Natural killer cell (primary cell): Measurements from ENCODE around the gene TCF19. TPM values are rescaled to one million over a fixed set of nuclear protein-coding genes. Genes with fewer than 3 reads are reported as not detected.

Experiments
- ATAC-seq, 3 donors: fragments of 150-1000 bp in 2 of 3; fragments of 200-7000 bp in 1 of 3; cut with Tn5 transposase; 1 replicate in 1 of 3; 2 replicates in 2 of 3; pipeline ENCODE4 v1.10.0; 2021; ENCODE audit warnings: mild to moderate bottlenecking in 2 of 3, moderate library complexity in 2 of 3
- DNase-seq, 2 donors: peaks; one replicate each; pipeline versions ENCODE4 v3.0.0 to v3.0.0-alpha.2; 2013 to 2021; ENCODE audit warnings: mixed read lengths in 1 of 2
- H3K27ac ChIP-seq: one replicate; pipeline ENCODE4 v1.5.1; 2013; ENCODE audit warnings: mild to moderate bottlenecking, low read length
- H3K27me3 ChIP-seq: one replicate; pipeline ENCODE4 v1.6.1; 2013; ENCODE audit warnings: low read length; ENCODE audit not compliant: control insufficient read depth, insufficient read depth
- H3K36me3 ChIP-seq: one replicate; pipeline ENCODE4 v1.6.1; 2013; ENCODE audit warnings: low read length; ENCODE audit not compliant: control insufficient read depth, insufficient read depth
- H3K4me1 ChIP-seq: one replicate; pipeline ENCODE4 v1.6.1; 2013; ENCODE audit warnings: low read length; ENCODE audit not compliant: control insufficient read depth, insufficient read depth
- H3K4me3 ChIP-seq: one replicate; pipeline ENCODE4 v1.5.1; 2013; ENCODE audit warnings: low read length
- H3K9me3 ChIP-seq: one replicate; pipeline ENCODE4 v1.6.1; 2013; ENCODE audit warnings: low read length; ENCODE audit not compliant: control insufficient read depth, insufficient read depth
- H3K27ac Mint-ChIP-seq, 2 donors: one replicate each; pipeline ENCODE4 v1.8.0; 2022; ENCODE audit warnings: mild to moderate bottlenecking in 2 of 2, mixed read lengths in 2 of 2, moderate library complexity in 1 of 2
- H3K27me3 Mint-ChIP-seq, 2 donors: one replicate each; pipeline ENCODE4 v1.8.0; 2022; ENCODE audit warnings: low read depth in 2 of 2, mixed read lengths in 2 of 2
- H3K36me3 Mint-ChIP-seq: one replicate; pipeline ENCODE4 v1.8.0; 2022; ENCODE audit warnings: mixed read lengths
- H3K4me1 Mint-ChIP-seq, 2 donors: one replicate each; pipeline ENCODE4 v1.8.0; 2022; ENCODE audit warnings: mixed read lengths in 2 of 2
- H3K4me3 Mint-ChIP-seq: one replicate; pipeline ENCODE4 v1.8.0; 2022; ENCODE audit warnings: mild to moderate bottlenecking, moderate library complexity, mixed read lengths
- H3K9me3 Mint-ChIP-seq, 2 donors: one replicate each; pipeline ENCODE4 v1.8.0; 2022; ENCODE audit warnings: mixed read lengths in 2 of 2
- WGBS: methylation state at CpG from one replicate; pipeline ENCODE4 v1.1.7; 2013; ENCODE audit warnings: missing lambda C conversion rate; ENCODE audit not compliant: insufficient coverage; 5-methylcytosine and 5-hydroxymethylcytosine counted together
- intact Hi-C: fragments of 100-400 bp; cut with micrococcal nuclease; formaldehyde crosslinking; loops from one replicate; pipeline ENCODE4 v1.14.2; 2022
- total RNA-seq, 4 donors: library from RNA; stranded (reverse); fragments of 120-200 nt in 1 of 4; gene quantifications; one replicate each; pipeline versions ENCODE4 v1.2.3 to v1.2.4, GENCODE V29; 2013 to 2022
- TF ChIP-seq, protein P1 (sequence below): fragments of 200-600 bp; IDR thresholded peaks from one replicate; pipeline ENCODE4 v1.8.0; 2022; ENCODE audit warnings: antibody characterized with exemption

TCF19 gene
- total RNA-seq, 3 donors from 2014 or later (not counting 1 experiment from before 2014, with no cell fraction given): 7.2 to 12.0 (median 9.2) TPM

DNA sequence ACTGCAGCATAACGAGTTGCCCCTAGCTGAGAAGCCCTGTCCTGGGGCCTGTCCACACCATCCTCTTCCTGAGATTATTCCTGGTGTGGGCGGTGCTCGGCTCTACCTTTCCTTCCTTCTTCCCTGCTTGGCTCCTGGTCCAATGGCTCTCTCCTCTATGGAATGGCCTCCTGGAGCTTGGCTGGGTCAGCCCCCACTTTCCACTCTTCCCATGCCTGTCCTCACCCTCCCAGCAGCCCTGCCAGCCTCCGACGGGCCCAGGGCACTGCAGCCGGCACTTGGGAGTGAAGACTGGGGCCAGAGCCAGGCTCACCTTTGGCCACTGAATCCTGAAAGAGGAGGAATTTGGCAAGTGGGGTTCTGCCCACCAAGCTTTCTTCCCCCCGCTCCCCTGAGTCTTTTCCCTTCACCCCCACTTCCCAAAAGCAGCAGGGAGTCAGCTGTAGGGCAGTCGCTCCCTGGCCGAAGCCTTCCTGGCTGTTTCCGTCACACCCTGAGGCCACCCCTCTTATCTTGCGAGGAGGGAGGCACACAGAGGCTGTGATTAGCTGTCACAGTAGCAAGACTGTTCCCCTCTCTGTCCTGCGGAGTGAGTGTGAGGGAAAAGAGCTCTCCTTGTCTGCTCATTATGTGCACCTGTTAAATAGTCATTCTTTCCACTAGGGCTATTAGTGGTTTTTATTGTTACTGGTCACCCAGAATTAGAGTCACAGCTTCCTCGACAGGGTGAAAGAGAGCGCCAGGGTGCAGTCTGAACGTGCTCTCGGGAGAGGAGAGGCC lies 31.8 kb upstream of the TCF19 start:
- H3K9me3 ChIP-seq: no peaks in the 10 kb centered on the region
- DNase-seq (no peak), ATAC-seq (no peak)
- H3K4me1 ChIP-seq: no peaks in the 10 kb centered on the region
- Mint-ChIP-seq H3K27me3 (peaks cover 6 to 18% of the 10 kb centered on the region in 2 donors), H3K27ac (no peak overlapping the region), H3K9me3 (no peaks in the 10 kb centered on the region), H3K4me1 (peaks cover 5% of the 10 kb centered on the region in 2 donors), H3K4me3 (no peak overlapping the region), H3K36me3 (no peaks in the 10 kb centered on the region)
- WGBS: 84% methylated on average over 16 of the region's 16 CpGs
- no peaks in the 10 kb centered on the region for H3K27me3 ChIP-seq
- no peak overlapping the region for H3K4me3 ChIP-seq
- intact Hi-C loops: no loop called here
- no peaks in the 10 kb centered on the region for H3K36me3 ChIP-seq
- TF ChIP-seq, protein P1, sequence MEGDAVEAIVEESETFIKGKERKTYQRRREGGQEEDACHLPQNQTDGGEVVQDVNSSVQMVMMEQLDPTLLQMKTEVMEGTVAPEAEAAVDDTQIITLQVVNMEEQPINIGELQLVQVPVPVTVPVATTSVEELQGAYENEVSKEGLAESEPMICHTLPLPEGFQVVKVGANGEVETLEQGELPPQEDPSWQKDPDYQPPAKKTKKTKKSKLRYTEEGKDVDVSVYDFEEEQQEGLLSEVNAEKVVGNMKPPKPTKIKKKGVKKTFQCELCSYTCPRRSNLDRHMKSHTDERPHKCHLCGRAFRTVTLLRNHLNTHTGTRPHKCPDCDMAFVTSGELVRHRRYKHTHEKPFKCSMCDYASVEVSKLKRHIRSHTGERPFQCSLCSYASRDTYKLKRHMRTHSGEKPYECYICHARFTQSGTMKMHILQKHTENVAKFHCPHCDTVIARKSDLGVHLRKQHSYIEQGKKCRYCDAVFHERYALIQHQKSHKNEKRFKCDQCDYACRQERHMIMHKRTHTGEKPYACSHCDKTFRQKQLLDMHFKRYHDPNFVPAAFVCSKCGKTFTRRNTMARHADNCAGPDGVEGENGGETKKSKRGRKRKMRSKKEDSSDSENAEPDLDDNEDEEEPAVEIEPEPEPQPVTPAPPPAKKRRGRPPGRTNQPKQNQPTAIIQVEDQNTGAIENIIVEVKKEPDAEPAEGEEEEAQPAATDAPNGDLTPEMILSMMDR: no peak
- no peak overlapping the region for H3K27ac ChIP-seq

DNA sequence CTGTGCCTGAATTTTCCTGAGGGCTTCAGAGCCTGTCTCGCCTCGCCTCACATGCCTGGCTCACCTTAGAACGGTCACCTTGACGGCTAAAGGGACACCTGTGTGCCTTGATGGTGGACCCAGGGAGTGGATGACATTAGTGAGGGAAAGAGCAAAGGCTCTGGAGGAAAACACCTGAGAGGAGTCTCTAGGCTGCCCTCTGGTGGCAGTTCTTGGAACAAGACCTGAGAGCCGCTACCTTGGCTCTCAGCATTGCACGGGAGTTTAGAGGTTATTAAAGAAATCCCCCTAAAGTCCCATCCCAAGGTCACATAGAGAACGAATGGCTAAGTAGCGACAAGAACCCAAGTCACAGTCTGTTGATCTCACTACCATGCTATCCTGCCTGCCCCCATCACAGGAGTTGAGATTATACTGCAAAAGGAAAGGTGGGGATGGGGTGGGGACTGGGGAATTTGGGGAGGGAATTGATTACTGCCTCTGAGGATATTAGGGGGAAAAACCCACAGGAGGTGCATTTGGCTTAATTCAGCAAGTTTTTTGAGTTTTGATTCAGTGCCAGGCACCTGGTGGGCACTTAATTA lies 30.2 kb upstream of the TCF19 start:
- no peak overlapping the region for H3K4me3 ChIP-seq
- no peaks in the 10 kb centered on the region for H3K36me3 ChIP-seq
- H3K27me3 ChIP-seq: no peaks in the 10 kb centered on the region
- H3K27ac ChIP-seq: no peak overlapping the region
- H3K4me1 ChIP-seq: no peaks in the 10 kb centered on the region
- DNase-seq (peak; percentile 63 to 85), ATAC-seq (peak; percentile 70 to 78 (median 77))
- no peak overlapping the region for H3K27ac Mint-ChIP-seq
- TF ChIP-seq, protein P1: peak; percentile 83
- H3K4me1 Mint-ChIP-seq: peaks cover 5% of the 10 kb centered on the region in 2 donors
- no peaks in the 10 kb centered on the region for H3K36me3 Mint-ChIP-seq
- peaks cover 6 to 16% of the 10 kb centered on the region in 2 donors for H3K27me3 Mint-ChIP-seq
- WGBS: 16% methylated on average over 6 of the region's 8 CpGs
- H3K9me3 Mint-ChIP-seq: no peaks in the 10 kb centered on the region
- no peak overlapping the region for H3K4me3 Mint-ChIP-seq
- intact Hi-C loops: no loop called here
- no peaks in the 10 kb centered on the region for H3K9me3 ChIP-seq

DNA sequence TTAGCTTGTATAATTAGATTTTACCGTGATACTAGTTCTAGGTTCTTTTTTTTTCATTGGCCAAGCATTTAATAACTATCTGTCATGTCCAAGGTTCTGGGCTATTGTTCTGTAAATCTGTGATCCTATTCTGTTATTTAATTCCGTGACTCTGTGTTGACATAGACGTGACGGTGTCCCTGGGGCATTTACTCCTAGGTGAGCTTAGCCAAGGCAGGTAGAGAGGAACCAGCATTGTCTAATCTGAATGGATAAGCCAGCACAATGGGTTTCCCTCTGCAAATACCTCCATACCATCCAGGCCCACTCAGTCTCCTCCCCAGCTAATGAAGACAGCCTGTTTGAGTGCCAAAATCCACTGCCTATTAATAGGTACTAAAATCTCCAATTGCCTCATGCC lies 29.3 kb upstream of the TCF19 start:
- intact Hi-C loops: no loop called here
- H3K36me3 ChIP-seq: no peaks in the 10 kb centered on the region
- H3K4me1 ChIP-seq: no peaks in the 10 kb centered on the region
- ATAC-seq (no peak), DNase-seq (no peak)
- H3K27ac Mint-ChIP-seq: no peak overlapping the region
- H3K27me3 Mint-ChIP-seq: peaks cover 6 to 12% of the 10 kb centered on the region in 2 donors
- no peak overlapping the region for H3K4me3 ChIP-seq
- no peaks in the 10 kb centered on the region for H3K27me3 ChIP-seq
- H3K9me3 ChIP-seq: no peaks in the 10 kb centered on the region
- H3K4me3 Mint-ChIP-seq: no peak overlapping the region
- WGBS: 88% methylated on average over 4 of the region's 4 CpGs
- peaks cover 5% of the 10 kb centered on the region in 2 donors for H3K4me1 Mint-ChIP-seq
- H3K36me3 Mint-ChIP-seq: no peaks in the 10 kb centered on the region
- H3K27ac ChIP-seq: no peak overlapping the region
- H3K9me3 Mint-ChIP-seq: no peaks in the 10 kb centered on the region
- TF ChIP-seq, protein P1: no peak
